Measurements from ENCODE around the gene MCU. TPM values are rescaled to one million over a fixed set of nuclear protein-coding genes. Genes with fewer than 3 reads are reported as not detected.

The MCU gene
- polyA plus RNA-seq, 1 donor (not counting 4 experiments of a cell fraction or from before 2014, with no cell fraction given), result 103 TPM

- no peak overlapping the region for H3K9ac ChIP-seq (ENCODE audit: control insufficient read depth, extremely low read depth, insufficient read depth, low read length)
- no peaks in the 10 kb centered on the region for H3K9me1 ChIP-seq (ENCODE audit: control insufficient read depth, extremely low read depth, insufficient read depth, low read length)
- dilution Hi-C loops (cut with MboI; ENCODE audit: extremely low pct_ligation_motif_present, low sequenced_read_pairs), result no loop called here
- H3K4me2 ChIP-seq (ENCODE audit: control insufficient read depth, extremely low read depth, insufficient read depth, low read depth, low read length), result no peak overlapping the region
- TF ChIP-seq CTCF (optimal IDR thresholded peaks at IDR 0.05 in 1 of 3, IDR thresholded peaks at IDR 0.05 in 1 of 3, conservative IDR thresholded peaks at IDR 0.05 in 1 of 3; ENCODE audit: extremely low read depth in 1 of 3, insufficient read depth in 2 of 3, low read length in 3 of 3) (no peak), EZH2 (IDR thresholded peaks at IDR 0.05; ENCODE audit: low read length) (no peak)
- FAIRE-seq (no peak), DNase-seq (ENCODE audit: low read depth, low spot score) (no peak)
- no peaks in the 10 kb centered on the region for H3K4me1 ChIP-seq (ENCODE audit: control insufficient read depth, extremely low read depth, insufficient read depth, low read length)
- H3K27me3 ChIP-seq (ENCODE audit: control insufficient read depth, extremely low read depth, insufficient read depth, low read length), result no peaks in the 10 kb centered on the region
- peaks cover 76% of the 10 kb centered on the region for H3K79me2 ChIP-seq (ENCODE audit: control insufficient read depth, insufficient read depth, low read length)
- no peak overlapping the region for H3K27ac ChIP-seq (ENCODE audit: control insufficient read depth, insufficient read depth, low read length)
- H4K20me1 ChIP-seq (ENCODE audit: control insufficient read depth, extremely low read depth, insufficient read depth, low read length), result peaks cover 2% of the 10 kb centered on the region
- H3K4me3 ChIP-seq (ENCODE audit: control insufficient read depth in 2 of 3, extremely low read depth in 1 of 3, insufficient read depth in 2 of 3, low read depth in 1 of 3, low read length in 3 of 3), result no peak overlapping the region
- no peaks in the 10 kb centered on the region for H3K9me3 ChIP-seq (ENCODE audit: control insufficient read depth, low read depth, low read length)
- no peak overlapping the region for H2AFZ ChIP-seq (ENCODE audit: control insufficient read depth, low read length)
- H3K36me3 ChIP-seq (ENCODE audit: control insufficient read depth in 2 of 2, extremely low read depth in 1 of 2, insufficient read depth in 2 of 2, low read length in 2 of 2), result no peaks in the 10 kb centered on the region
Observed at GRCh38 chr10:72733989-72734388, 42.0 kb downstream of the MCU start.

- H3K27me3 ChIP-seq (ENCODE audit: control insufficient read depth, extremely low read depth, insufficient read depth, low read length), result no peaks in the 10 kb centered on the region
- TF ChIP-seq CTCF (optimal IDR thresholded peaks at IDR 0.05 in 1 of 3, IDR thresholded peaks at IDR 0.05 in 1 of 3, conservative IDR thresholded peaks at IDR 0.05 in 1 of 3; ENCODE audit: extremely low read depth in 1 of 3, insufficient read depth in 2 of 3, low read length in 3 of 3) (no peak), EZH2 (IDR thresholded peaks at IDR 0.05; ENCODE audit: low read length) (no peak)
- peaks cover 2% of the 10 kb centered on the region for H4K20me1 ChIP-seq (ENCODE audit: control insufficient read depth, extremely low read depth, insufficient read depth, low read length)
- H3K9me1 ChIP-seq (ENCODE audit: control insufficient read depth, extremely low read depth, insufficient read depth, low read length), result no peaks in the 10 kb centered on the region
- H3K4me2 ChIP-seq (ENCODE audit: control insufficient read depth, extremely low read depth, insufficient read depth, low read depth, low read length), result no peak overlapping the region
- H3K4me3 ChIP-seq (ENCODE audit: control insufficient read depth in 2 of 3, extremely low read depth in 1 of 3, insufficient read depth in 2 of 3, low read depth in 1 of 3, low read length in 3 of 3), result no peak overlapping the region
- DNase-seq (ENCODE audit: low read depth, low spot score) (no peak), FAIRE-seq (no peak)
- peaks cover 2% of the 10 kb centered on the region for H3K4me1 ChIP-seq (ENCODE audit: control insufficient read depth, extremely low read depth, insufficient read depth, low read length)
- no peak overlapping the region for H3K27ac ChIP-seq (ENCODE audit: control insufficient read depth, insufficient read depth, low read length)
- no peak overlapping the region for H3K9ac ChIP-seq (ENCODE audit: control insufficient read depth, extremely low read depth, insufficient read depth, low read length)
- H3K9me3 ChIP-seq (ENCODE audit: control insufficient read depth, low read depth, low read length), result no peaks in the 10 kb centered on the region
- no peaks in the 10 kb centered on the region for H3K36me3 ChIP-seq (ENCODE audit: control insufficient read depth in 2 of 2, extremely low read depth in 1 of 2, insufficient read depth in 2 of 2, low read length in 2 of 2)
- no peak overlapping the region for H2AFZ ChIP-seq (ENCODE audit: control insufficient read depth, low read length)
- H3K79me2 ChIP-seq (ENCODE audit: control insufficient read depth, insufficient read depth, low read length), result peaks cover 77% of the 10 kb centered on the region
- dilution Hi-C loops (cut with MboI; ENCODE audit: extremely low pct_ligation_motif_present, low sequenced_read_pairs), result no loop called here
Observed at GRCh38 chr10:72735288-72735936, 43.5 kb downstream of the MCU start.

All from keratinocyte (primary cell).